HG03066 (cell line): Measurements from ENCODE around the gene CFAP299.

Experiments
- ATAC-seq: cut with Tn5 transposase; IDR thresholded peaks from one replicate; pipeline ENCODE4 v1.9.1; 2021; ENCODE audit warnings: low read depth; ENCODE audit not compliant: unreplicated experiment

CFAP299 gene

DNA sequence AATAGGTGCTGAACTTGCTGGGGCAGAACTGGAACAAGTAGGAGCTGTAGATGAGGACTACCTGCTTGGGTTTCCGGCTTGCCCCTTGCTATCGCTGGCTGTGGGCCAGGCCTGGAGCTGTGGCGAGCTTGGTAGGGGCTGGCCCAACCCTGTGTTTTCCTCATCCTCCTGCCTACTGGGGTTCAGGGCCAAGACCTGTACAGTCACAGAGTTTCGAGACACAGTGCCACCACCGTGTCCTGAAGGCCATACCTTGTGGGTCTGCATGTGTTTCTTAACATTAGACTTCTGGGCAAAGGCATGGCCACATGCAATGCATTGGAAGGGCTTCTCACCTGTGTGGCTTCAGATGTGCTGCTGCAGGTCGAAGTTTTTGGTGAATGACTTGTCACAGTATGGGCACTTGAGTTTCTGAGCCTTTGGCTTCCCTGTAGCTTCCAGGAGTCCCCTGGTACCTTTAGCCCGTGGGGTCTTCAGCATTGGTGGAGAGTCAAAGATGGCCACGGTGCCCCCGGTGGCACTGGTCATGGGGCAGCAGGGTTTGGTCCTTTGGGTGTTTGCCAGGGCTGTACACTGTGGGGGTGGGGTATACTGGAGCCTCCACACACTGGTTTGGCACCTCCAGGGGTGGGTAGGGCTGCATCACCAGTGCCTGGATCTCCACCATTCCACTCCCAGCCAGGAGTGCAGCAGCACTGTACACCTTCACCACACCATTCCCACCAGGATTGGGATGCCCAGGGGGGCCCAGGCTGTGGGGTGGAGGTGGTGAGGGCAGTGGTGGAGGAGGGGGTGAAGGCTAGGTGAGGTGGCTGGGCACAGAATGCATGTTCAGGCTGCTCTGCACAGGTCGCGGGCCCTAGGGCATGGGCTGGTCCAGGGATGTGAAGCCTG, 52.1 kb downstream of the CFAP299 start:
- ATAC-seq: no peak

DNA sequence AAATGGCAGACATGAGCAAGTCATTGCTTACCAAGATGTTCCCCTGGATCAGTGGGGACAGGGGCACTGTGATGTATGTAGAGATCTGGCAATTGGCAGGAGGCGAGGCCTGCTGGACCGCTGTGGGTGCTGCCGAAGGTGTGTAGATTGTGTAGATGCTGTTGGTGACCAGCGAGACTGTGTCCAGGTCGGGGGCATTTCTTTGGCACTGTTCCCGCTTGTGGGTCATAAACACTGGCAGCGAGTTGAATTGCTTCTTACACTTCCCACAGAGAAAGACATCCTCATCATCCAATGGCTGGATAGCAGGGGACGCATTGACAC, 52.7 kb downstream of the CFAP299 start:
- ATAC-seq: no peak

DNA sequence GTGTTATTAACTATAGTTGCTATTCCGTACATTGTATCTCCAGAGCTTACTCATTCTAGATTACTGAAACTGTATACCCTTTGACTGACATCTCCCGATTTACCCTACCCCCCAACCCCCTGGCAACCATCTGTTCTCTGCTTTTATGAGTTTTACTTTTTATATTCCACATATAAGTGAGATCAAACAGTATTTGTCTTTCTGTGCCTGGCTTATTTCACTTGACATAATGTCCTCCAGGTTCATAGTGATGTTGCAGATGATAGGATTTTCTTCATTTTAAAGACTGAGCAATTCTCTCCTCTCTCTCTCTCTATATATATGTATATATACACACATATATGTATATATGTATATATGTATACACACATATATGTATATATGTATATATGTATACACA, 54.6 kb downstream of the CFAP299 start:
- no peak for ATAC-seq

DNA sequence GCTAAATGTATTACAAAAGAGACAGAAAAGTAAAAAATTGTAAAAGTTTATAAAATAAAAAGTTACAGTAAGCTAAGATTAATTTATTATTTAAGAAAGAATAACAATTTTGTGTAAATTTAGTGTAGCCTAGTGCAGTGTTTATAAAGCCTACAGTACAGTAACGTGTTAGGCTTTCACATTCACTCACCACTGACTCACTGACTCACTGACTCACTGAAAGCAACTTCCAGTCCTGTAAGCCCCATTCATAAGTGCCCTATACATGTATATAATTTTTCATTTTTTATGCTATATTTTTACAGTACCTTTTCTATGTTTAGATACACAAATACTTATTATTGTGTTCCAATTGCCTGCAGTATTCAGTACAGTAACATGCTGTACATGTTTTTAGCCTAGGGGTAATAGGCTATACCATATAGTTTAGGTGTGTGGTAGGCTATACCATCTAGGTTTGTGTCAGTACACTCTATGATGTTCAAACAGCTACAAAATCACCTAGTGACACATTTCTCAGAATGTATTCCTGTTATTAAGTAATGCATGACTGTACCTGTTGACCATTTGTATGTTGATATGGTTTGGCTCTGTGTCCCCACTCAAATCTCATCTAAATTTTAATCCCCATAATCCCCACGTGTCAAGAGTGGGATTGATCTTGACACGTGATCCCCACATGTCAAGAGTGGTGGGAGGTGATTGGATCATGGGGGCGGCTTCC, 57.9 kb downstream of the CFAP299 start:
- ATAC-seq: no peak

DNA sequence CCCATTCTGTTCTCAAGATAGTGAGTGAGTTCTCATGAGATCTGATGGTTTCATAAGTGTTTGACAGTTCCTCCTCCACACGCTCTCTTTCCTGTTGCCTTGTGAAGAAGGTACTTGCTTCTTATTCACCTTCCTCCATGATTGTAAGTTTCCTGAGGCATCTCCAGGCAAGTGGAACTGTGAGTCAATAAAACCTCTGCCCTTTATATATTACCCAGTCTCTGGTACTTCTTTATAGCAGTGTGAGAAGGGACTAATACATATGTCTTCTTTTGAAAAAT, 58.4 kb downstream of the CFAP299 start:
- no peak for ATAC-seq

DNA sequence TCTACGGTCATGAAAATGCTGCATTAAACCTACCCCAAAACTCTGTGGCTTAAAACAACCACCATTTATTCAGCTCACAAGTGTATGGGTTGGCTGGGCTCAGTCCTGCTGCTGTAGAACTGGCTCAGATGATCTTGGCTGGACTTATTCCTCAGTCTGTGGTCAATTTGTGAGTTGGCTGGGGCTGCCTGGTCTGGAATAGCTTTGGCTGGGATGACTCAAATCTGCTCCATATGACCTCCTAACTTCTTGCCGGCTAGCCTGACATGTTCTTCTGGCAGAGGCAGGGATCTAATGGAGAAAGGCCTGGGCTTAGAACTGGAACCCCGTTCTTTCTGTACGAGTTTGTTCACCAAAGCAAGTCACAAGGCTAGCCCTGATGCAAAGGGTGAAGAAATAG, 71.7 kb downstream of the CFAP299 start:
- no peak for ATAC-seq

DNA sequence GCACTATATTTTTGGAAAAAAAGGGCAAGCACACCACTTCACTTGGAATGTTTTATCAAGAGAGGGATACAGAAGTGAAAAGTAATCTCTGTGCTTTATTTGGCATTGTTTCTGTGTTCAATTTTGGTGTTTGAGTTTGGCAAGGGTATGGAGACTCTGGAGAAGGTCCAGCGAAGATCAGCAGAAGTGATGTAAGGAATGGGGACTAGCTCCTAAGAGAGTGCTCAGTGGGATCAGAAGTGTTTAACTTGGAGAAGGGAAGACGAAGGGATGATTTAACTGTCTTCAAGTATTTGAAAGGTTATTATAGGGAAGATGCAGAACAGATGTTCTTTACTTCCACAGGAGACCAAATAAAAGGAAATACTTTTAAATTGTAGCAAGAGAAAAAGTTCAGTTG, 74.3 kb downstream of the CFAP299 start:
- no peak for ATAC-seq

DNA sequence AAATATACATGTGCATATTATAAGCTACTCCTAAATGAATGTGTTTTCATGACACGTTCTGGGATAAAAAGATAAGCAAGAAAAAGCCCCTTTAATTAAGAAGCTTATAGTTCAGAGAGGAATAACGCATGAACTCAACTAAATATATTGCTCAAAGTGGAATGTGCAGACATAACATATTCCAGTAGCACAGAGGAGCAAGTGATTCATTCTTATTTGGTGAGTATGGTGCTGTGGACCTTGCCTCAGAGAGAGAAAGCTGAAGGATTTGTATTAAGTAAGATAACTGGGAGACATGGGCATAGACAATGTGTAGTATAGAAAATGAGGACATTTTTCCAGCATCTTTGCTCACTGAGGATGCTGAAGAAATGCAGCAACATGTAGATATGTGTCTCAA, 76.8 kb downstream of the CFAP299 start:
- ATAC-seq: no peak

DNA sequence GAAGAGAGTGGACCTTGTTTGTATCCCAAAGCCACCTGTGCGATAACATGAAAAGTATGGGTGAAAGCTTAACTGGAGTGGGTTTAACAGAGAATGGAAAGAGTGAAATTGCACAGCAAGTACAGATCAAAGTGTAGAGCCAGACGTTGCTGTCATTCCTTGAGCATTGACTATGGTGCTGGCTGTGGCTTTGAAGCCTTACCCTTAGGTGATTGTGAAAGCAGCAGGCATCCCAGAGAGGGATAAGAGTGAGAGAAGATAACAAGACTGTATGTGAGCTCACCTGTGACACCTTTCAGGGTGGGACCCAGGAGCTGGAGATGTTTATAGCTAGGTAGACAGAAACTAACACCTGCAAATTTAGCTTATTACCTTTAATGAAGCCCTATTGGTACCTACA, 77.6 kb downstream of the CFAP299 start:
- ATAC-seq: no peak

DNA sequence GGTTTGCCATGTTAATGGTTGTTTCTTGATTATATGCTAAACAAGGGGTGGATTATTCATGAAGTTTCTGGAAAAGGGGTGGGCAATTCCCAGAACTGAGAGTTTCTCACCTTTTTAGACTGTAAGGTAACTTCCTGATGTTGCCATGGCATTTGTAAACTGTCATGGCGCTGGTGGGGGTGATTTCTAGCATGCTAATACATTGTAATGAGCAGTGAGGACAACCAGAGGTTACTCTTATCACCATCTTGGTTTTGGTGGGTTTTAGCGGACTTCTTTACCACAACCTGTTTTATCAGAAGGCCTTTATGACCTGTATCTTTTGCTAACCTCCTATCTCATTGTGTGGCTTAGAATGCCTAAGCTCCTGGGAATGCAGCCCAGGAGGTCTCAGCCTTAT, 81.5 kb downstream of the CFAP299 start:
- ATAC-seq: no peak

DNA sequence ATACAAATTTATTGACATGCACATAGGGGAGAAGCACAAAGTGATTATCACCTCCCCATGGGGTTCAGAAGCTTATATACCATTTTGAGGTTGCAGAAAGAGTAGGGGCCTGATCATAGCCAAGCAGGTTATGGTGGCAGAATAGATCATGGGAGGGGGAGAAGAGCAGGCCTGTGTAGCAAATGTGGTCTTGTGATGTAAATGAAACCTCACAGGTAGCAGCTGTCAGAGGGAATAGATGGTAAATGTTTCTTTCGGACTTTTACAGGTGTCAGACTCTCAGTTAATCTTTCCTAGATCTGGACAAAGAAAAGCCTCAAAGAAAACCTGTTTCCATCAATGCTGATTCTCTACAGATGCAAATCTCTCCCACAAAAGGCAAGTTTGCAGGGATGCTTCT, 84.4 kb downstream of the CFAP299 start:
- no peak for ATAC-seq

DNA sequence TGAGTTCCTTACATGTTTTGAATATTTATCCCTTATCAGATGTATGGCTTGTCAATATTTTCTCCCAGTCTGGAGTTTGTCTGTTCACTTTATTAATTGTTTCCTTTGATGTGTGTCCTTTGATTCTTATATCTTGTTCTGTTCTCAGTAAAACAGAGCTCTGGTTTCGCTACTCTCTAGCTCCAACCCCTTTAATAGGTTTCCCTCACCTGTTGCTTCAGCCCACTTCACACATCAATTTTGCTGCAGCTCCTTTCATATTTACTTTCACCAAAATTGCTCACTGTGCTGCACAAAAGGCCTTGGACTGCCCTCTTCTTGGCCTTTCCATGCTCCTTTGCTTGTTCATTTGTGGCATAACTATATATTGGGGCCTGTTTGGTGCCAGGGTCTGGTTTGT, 85.1 kb downstream of the CFAP299 start:
- ATAC-seq: no peak

DNA sequence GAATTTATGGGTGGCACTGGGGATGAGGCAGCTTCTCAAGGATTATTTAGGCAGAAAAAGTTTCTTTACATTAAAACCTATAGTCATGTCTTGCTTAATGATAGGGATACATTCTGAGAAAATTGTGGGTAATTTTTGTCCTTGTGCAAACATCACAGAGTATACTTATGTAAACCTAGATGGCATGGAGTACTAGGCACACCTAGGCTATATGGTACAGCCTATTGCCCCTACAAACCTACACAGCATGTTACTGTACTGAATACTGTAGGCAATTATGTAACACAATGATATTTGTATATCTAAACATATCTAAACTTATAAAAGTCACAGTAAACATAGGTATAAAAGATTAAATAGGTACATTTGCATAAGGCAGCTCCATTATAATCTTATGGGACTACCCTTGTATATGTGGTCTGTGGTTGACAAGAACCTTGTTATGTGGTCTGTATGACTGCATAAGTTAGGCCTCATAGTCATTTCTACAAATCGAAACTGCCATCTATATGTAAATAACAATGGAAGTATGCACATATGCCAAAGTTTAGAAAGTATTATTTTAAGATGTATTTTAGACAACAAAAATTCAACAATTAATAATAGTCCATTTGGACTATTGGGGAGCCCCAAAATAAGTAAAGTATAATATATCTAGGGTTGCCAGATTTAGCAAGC, 87.3 kb downstream of the CFAP299 start:
- ATAC-seq: no peak

DNA sequence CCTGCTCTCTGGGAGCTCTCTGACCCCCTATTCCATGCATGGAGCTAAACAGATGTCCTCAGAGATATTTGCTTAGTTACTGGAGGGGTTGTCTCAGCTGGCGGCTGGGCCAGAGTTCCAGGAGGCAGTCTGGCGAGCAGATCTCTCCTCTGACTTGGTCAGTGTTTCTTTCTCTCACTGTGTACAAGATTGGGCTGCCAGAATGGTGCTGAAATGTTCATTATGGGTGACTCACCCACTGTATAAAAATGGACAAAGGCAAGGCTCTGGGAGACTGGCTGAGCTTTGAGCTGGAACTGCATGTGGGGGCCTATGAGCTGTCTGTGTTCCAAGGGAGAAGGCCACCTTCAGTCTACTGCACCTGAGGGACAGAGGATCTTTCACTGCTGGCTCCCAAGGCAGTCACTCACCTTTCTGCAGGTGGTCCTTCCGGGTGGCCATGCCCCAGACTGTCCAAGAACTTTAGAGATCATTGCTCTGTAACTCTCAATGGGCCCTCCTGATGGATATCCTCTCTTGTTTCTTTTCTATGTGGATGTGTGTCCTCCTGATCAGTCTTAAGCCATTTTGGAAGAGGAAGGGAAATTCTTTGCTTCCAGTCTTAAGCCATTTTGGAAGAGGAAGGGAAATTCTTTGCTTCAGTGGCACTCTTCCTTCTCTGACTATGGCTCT, 88.2 kb downstream of the CFAP299 start:
- no peak for ATAC-seq

DNA sequence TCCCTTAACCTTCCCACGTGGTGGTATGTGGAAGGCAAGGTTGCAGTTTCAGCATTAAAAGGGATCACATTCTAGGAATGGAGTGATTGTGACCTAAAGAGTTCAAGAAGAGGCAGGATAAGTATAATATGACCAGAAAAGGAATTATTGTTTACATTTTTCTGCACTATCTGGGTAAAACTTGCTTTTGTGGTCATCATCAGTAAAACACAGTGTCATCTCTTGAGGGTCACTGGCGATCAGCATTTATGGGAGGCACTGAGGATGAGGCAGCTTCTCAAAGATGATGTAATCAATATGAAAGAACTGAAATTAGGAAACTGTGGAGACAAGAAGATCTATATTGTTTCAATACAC, 88.7 kb downstream of the CFAP299 start:
- no peak for ATAC-seq

DNA sequence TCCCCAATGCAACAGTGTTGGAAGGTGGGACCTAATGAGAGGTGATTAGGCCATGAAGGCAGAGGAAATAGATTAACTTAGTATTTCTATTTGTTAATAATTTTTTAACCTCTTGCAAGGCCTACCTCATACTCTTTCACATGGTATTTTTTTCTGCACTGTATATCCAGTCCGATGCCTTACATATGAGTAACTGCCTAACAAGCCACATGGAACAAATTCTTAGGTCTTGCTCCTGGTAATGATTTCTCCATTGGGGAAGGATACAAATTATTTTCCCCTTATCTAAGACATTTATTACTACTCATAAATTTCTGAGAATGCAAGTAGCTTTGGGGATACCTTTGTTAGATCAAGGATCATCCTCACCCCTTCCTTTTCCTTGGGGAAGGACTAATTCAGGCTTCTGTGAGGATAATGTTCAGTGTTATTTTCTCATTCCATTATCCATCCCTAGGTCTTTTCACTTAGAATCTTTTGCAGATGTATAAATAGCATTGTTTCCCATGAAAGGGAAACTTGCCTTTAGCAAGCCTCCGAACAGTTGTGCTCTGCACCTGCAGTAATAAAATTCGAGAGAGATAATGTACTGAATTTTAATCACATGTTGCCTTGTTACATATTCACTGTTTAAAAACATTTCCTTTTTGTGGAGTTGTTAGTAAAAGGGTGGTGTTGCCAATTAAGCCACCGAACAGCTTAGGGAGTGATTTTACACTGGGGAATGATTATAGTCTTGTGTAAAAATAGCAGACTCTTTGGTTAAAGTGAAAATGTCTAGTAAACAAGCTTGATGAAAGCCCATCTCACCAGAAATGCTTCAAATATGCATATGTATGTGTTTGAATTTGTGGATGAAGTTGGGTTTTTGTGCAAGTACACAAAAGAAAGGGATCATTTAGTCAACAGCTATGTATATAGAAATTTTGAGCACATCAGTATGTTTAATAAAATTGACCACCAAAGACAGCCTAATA, 89.9 kb downstream of the CFAP299 start:
- ATAC-seq: no peak

DNA sequence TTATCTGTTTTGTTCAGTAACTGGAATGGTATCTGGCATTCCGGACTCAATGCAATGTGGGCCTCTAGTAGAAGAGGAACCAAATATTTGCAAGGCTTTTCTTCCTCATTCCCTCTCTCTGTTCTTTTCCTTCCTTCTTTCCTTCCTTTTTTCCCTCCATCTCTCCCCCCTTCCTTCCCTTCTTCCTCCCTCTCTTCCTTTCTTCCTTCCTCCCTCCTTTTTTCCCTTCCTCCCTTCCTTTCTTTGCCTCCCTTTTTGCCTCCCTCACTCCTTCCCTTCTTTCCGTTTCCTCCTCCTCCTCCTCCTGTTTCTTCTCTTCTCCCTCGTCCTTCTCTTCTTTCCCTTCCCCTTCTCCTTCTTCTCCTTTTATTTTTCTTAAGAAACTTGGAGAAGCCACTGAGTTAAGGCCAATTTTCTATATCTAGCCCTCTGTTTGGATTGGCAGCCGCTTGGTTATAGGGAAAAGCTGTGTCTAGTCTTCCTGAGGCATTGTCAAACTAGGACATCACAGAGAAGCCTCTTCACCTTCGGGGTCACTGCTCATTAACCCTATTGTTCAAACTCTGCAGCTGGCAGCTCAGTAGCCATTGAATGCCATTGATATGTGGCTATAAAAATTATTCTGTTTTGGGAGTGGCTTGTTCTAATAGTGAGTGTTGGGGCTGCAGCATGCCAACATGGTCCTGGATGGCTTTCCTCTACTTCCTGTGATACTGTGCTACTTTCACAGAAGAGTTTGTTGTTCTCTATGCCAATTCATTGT, 95.9 kb downstream of the CFAP299 start:
- ATAC-seq: no peak

DNA sequence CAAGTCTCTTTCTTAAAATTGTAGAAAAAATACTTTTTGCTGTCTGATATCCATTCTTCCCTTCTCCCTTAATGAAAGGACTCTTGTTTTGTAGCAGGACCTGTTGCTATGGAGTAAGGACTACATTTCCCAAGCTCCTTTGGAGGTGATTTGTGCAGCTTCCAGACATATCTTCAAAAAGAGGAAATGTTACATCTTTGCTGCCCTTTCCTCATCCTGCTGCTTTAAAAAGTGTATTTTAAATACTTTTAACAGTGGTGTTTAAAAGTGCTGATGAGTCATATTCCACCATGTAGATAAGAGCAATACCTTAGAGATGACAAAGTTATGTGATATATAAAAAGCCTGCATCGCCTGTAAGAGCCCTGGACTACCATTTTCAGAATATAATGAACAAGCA, 98.7 kb downstream of the CFAP299 start:
- ATAC-seq: no peak

DNA sequence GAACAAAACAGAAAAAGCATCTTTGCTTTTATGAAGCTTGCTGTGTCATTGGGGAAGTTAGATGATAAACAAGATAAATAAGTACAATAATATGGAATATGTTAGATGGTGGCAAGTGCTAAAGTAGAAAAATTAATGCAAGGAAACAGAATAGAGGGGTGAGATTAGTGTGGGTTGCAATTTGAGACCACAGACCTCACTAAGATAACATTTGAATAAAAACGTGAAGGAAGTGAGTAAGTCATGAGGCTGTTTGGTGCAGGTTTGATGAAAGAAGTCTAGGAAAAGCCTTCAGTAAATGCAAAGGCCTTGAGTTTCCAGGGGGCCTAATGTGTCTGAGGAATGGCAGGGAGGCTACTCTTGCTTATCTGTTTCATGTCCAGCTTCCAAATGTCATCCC, 102.5 kb downstream of the CFAP299 start:
- no peak for ATAC-seq
